Activated CD8-positive, alpha-beta memory T cell treated with anti-CD3 and anti-CD28 coated beads, Interleukin-2, amount 50 U/mL, for 48 hours (primary cell): Measurements from ENCODE around the gene TBCEL.
"Not testable (repeated sequence)": the region's sequence is repeated elsewhere in the genome, so short reads cannot be mapped to it uniquely, and the experiment has no call there.

Source experiments
- DNase-seq: peaks from one replicate; pipeline ENCODE4 v3.0.0-alpha.2; 2020

TBCEL gene

GRCh38 chr11:121109471-121109870 lies 85.6 kb downstream of the TBCEL start:
- no peak for DNase-seq

- DNase-seq, result no peak
Observed at GRCh38 chr11:121109916-121110586, 86.1 kb downstream of the TBCEL start.

- DNase-seq, result no peak
Observed at GRCh38 chr11:121110871-121111724, 87.2 kb downstream of the TBCEL start.

GRCh38 chr11:121112498-121113455 lies 88.9 kb downstream of the TBCEL start:
- DNase-seq, result peak; percentile 65

- no peak for DNase-seq
Observed at GRCh38 chr11:121113611-121114010, 89.7 kb downstream of the TBCEL start.

GRCh38 chr11:121115024-121115423 lies 91.1 kb downstream of the TBCEL start:
- not testable (repeated sequence) for DNase-seq

- no peak for DNase-seq
Observed at GRCh38 chr11:121117788-121118187, 93.9 kb downstream of the TBCEL start.

GRCh38 chr11:121119440-121119839 lies 95.5 kb downstream of the TBCEL start:
- no peak for DNase-seq

- no peak for DNase-seq
Observed at GRCh38 chr11:121122328-121122727, 98.4 kb downstream of the TBCEL start.

- no peak for DNase-seq
Observed at GRCh38 chr11:121123496-121124069, 99.7 kb downstream of the TBCEL start.

- DNase-seq, result no peak
Observed at GRCh38 chr11:121127809-121128208, 103.9 kb downstream of the TBCEL start.

- no peak for DNase-seq
Observed at GRCh38 chr11:121129362-121130340, 105.7 kb downstream of the TBCEL start.

GRCh38 chr11:121131656-121132055 lies 107.8 kb downstream of the TBCEL start:
- DNase-seq, result no peak

- DNase-seq, result no peak
Observed at GRCh38 chr11:121132211-121132976, 108.5 kb downstream of the TBCEL start.

GRCh38 chr11:121134741-121135312 lies 110.9 kb downstream of the TBCEL start:
- DNase-seq, result no peak

- no peak for DNase-seq
Observed at GRCh38 chr11:121137005-121137404, 113.1 kb downstream of the TBCEL start.

GRCh38 chr11:121138259-121138658 lies 114.4 kb downstream of the TBCEL start:
- no peak for DNase-seq

GRCh38 chr11:121140369-121140768 lies 116.5 kb downstream of the TBCEL start:
- no peak for DNase-seq
